Globus pallidus (tissue), 1 donor: ENCODE results near the gene MICAL3.
"Not testable (repeated sequence)": the region's sequence is repeated elsewhere in the genome, so short reads cannot be mapped to it uniquely, and the experiment has no call there.

Experiments used
- DNase-seq: peaks from one replicate; pipeline ENCODE4 v3.0.0-alpha.2; 2015; ENCODE audit warnings: low spot score

Gene MICAL3

DNA sequence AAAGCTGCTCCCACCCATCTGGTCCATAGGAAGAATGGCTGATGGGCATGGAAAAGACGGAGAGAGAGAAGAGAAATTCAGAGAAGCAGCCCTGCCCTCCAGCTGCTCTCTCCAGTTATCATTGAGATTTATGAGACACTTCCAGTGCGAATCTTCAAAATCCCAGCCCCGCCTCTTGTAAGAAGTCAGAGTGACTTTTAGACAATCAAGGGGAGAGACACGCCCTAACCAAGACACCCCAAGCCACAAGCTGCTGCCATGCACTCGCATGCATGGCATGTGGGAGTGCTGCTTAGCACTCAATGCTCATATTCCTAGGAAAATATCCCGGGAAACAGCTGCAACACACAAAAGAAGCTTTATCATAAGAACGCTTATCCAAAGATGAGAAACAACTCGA, 139.5 kb downstream of the MICAL3 start:
- no peak for DNase-seq

DNA sequence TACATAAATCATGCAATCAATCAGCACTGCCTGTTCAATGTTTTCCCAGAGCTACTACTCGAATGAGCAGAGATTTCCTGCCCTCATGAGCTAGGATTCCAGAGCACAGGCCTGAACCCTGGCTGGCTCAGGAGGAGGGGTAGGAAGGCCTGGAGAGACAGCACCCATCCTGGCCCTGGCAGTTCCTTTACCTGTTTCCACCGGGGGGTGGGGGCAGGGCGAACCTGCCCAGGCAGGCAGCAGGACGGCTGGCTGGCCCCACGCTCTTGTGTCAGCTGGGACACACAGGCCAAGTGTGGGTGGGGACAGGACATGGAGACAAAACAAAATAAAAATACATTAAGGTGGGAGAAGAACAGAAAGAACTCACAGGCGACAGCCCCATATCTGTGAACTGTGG, 140.3 kb downstream of the MICAL3 start:
- no peak for DNase-seq

DNA sequence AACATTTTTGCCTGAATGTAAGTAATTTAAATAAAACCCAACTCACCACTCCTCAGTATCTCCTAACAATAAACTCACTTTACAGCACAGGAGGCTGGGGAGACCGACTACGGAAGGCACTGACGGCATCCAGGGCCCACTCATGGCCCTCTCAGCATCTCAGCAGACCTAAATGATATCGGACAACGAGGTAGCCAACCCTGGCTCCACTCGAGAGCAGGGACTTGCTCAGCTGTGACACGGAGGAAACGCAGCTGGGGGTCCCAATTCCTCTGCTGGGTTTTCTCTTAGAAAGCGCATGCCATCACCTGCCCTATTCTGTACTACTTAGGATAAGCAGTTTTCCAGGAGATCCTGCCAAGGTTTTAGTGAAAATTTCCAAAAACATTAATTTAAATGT, 141.0 kb downstream of the MICAL3 start:
- no peak for DNase-seq

DNA sequence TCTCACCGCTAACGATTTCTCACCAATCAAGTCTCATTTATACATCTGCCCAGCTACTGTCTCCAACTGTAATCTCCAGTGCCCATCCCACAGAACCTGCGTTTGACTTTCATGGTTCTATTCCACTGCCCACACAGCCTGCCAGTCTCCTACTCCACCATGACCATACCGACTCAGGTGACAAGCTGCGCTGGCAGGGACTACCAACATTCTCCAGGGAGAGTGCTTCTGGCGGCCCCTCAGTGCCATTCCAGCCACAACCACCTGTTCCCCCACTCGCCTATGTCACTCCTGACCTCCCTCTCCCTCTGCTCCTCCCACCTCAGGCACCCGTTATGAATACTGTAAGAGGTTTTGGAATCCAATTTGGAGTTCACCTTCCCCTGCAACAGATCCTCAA, 141.6 kb downstream of the MICAL3 start:
- no peak for DNase-seq

- no peak for DNase-seq
Observed at GRCh38 chr22:17882162-17882561, 142.2 kb downstream of the MICAL3 start.

- no peak for DNase-seq
Observed at GRCh38 chr22:17881366-17881765, 143.0 kb downstream of the MICAL3 start.

- DNase-seq, result no peak
Observed at GRCh38 chr22:17880468-17880867, 143.9 kb downstream of the MICAL3 start.

DNA sequence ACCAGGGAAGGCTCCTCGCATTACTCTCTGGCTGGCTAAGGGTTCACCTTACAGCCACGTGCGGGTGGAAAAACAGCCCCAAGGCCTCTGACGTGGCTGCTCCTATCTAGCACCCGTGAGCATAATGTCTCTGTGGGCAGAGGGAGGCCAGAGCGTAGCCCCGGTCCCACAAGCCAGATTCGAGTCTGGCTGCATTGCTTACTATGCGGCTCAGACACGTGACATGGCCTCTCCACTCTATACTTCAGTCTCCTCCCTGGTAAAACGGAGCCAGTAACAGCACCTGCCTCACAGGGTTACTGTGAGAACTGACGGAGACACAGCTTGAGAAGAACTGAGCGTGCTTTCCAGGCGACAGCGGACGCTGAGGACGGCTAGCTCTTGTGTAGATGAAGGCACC, 144.3 kb downstream of the MICAL3 start:
- no peak for DNase-seq

DNA sequence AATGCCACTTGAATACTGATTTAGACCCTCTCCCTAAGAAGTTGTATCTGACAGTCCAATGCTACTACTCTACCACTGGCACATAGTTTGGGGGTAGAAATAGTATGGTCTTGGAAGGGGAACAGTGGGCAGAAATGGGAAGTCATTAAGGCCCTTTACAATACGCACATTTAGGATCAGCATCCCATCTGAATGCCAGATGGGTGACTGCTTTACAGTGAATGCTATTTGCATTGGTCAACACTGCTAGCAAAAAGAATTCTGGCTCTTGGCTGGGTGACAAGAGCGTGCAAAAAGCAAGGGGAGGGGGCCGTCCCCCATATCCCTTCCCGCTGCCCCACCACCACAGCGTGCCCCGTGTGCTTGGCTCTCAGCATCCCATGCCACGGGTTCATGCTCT, 145.4 kb downstream of the MICAL3 start:
- no peak for DNase-seq

DNA sequence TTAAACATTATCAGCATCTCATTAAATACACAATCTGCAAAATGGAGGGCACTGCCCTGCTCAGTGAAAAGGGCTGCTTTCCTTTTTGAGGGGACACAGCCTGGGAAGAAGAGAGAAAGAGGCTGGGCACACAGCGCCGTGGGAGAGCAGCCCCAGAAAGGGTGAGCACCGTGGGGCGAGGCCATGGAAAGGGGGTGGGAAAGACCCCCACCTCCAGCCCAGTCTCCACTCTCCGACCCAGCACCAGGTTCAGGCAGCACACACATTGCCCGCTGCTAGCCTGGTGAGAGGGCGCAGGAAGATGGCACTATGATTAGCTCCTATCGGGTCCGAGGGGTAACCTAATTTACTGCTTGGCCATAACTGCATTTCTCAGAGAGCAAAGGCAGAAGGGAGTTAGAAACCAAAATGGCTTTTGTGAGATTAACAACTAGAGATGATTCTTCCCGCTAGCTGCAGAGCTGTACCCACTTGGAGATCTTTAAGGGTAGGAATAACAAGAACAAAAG, 146.1 kb downstream of the MICAL3 start:
- no peak for DNase-seq

DNA sequence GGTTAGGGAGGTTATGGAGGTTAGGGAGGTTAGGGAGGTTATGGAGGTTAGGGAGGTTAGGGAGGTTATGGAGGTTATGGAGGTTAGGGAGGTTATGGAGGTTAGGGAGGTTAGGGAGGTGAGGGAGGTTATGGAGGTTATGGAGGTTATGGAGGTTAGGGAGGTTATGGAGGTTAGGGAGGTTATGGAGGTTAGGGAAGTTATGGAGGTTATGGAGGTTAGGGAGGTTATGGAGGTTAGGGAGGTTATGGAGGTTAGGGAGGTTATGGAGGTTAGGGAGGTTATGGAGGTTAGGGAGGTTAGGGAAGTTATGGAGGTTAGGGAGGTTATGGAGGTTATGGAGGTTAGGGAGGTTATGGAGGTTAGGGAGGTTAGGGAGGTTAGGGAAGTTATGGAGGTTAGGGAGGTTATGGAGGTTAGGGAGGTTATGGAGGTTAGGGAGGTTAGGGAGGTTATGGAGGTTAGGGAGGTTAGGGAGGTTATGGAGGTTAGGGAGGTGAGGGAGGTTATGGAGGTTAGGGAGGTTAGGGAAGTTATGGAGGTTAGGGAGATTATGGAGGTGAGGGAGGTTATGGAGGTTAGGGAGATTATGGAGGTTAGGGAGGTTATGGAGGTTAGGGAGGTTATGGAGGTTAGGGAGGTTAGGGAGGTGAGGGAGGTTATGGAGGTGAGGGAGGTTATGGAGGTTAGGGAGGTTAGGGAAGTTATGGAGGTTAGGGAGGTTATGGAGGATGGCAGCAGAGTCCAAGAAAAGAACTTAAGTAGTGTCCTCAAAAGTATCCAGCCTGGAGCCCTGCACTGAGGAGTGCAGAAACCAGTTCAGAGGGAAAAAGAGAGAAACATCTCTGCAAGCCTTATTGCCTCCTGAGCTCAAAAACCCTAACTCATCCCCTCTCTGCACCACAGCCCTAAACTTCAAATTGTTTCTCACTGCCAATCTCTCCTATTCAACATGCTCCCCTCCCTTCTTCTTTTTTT, 147.2 kb downstream of the MICAL3 start:
- not testable (repeated sequence) for DNase-seq

DNA sequence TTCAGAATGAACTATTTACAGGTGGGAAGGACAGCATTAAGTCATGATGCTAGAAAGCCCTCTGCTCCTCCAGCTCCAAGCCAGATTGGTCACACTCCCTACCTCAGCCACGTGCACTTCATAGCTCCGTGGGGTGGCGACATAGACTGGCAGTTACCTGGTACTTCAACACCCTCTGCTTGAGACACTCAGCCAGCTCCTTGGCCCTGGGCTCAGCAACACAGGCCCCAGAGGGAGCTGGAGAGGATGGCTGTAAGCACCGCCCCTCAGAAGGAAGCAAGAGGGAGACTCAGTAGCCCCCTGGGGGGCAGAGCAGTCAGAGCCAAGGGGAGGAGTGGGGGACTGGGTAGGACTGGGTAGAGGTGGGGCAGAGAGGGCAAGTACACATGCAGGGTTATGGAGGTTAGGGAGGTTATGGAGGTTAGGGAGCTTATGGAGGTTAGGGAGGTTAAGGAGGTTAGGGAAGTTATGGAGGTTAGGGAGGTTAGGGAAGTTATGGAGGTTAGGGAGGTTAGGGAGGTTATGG, 148.0 kb downstream of the MICAL3 start:
- DNase-seq, result no peak

DNA sequence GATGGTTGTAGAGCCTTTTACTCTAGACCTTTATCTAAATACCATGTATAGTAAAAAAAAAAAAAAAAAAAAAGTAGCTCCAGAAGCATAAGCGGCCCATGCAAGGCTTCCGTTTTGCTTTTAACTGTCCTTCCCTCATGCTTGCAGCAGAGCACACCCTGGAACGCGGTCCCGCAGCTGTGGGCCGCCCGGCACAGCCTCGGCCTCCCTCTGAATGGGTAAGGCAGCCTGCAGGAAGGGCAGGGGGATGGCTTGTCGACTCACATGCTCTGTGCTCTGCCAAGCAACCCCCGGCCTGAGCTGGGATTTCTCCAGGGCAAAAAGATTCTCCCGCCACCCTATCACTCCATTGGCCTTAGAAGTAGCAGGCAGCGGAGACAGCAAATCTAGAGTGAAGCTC, 148.7 kb downstream of the MICAL3 start:
- DNase-seq, result no peak

GRCh38 chr22:17875156-17875555, 149.2 kb downstream of the MICAL3 start:
- no peak for DNase-seq

- DNase-seq, result no peak
Observed at GRCh38 chr22:17874231-17874905, 150.0 kb downstream of the MICAL3 start.

DNA sequence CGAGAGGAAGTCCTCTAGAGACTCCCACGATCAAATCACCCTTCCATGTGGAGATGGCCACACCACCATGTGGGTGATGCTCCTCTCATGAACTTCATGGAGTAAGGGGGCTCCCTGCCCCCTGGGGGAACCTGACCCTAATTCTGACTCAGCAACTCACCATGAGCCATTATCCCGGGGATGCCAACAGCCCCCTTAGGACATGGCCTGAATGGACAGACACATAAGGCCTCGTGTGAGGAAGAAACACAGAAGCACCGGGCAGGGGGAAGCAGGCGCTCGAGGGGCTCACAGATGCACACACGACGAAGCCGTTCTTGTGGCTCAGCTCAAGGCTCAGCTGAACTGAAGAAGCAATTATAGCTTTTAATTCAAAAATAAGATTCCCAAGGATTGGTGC, 150.6 kb downstream of the MICAL3 start:
- no peak for DNase-seq

DNA sequence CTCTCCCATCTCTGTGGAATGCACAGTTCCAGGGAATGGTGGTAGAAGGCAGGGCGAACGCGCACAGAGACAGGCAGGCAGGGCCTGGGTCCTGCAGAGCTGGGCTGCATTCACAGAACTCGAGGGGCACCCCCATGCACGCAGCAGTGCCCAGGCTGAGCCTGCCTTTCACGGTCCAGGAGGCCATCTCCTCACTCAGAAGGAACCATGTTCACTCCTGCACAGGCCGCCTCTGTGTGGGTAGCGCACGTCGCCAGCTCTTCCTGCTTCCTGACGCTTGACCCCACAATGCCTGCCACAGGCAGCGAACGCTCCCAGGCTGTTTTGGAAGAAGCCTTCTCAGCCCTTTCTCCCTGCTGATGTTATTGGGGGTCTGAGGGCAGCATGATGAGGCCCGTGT, 151.2 kb downstream of the MICAL3 start:
- no peak for DNase-seq

DNA sequence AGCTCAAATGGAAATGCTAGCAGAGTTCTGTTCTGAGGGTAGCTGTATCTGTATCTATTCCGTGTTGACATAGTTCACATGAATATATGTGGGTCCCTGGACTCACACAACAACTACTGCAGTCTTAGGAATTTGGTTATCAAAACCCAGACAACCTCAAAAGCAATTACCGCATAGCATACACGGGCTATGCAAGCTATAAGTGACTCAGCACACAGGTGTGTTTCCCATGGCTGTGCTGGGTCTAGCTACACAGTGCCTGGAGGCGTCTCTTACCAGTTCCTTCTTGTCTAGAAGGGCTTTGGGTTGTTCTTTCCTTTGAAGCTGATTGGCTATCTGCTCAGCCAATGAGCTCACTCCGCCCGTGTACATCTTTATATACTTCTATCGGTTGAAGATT, 151.9 kb downstream of the MICAL3 start:
- DNase-seq, result no peak

DNA sequence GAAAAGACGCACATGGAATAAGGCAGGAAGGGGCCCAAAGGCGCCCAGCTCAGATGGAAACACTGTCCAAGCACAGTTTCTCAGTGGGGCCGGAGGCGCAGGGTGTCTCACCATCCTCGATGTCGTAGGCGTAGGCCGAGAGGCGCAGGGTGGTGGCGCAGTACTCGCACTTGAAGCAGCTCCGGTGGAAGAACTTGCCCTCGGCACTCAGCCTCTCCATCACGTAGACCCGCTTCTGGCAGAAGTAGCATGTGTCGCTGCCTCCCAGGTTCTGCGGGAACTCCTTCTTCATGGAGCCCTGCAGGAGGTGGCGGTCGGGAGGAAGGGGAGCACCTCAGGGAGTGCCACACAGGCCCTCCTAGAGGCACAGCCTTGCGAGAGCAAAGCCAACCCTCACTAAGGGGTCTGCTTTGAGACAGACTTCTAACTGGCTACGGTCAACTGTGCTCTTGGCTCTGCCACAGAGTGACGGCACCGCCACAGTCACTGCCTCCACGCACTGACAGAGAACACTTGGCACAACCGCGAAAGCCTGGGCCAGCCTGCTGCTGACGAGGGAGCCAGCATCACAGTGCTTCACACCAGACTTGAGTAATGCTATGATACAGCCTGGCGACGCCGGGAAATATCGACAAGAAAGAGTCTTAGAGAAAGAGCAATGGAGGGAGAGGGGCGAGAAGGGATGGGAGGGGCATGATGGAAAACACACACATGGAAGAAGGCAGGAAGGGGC, 152.5 kb downstream of the MICAL3 start:
- DNase-seq, result peak; percentile 90

DNA sequence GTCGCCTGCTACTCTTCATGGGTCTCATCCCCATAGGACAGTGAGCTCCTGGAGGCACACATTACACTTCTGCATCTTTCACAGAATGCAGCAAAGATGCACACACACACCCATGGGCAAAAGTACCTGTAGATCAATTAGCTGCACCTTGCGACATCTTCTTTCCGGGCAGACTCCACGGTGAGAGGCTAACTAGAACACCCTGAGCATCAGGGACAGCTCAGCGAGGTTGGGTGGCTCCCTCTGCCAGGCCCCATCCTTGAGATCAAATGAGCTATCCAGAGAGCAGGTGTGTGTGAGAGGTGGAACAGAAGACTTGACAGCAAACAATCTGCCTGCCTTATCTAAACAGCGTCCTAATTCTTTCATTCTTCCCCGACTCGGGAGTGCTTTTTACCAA, 154.0 kb downstream of the MICAL3 start:
- no peak for DNase-seq

DNA sequence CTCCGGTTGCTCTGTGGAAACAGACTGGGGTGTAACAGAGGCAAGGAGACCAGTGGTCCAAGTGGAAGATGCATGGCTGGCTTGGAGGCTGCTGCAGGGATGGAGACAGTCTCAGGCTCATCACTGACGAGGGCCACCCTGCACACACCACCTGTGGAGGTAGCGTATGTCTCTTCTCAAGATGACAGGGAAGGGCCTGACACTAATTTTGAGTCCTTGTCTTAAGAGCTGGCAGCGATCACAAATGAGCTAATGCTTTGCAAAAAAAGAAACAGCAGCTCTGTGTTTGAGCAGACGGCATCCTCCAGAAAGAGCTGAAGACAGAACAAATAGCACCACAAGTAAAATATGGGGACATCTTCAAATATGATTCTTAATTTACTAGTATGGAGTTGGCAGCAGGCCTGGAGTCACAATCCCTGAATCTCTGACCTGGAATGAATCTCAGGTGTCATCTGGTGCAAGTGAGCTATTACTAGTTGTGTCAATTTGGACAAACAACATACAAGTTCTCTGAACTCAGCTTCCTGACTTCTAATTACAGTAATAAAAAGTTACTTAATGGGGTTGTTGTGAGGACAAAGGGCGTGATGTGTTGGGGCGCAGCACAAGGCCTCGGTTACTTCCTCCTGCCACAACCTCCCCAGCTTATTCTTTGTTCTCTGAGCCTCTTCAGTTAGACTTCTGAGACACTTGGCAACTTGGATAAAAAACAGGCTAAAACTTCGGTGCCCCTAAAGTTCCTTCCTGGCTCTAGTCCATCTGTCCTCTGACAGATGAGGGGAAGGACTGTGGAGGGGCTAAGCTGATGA, 154.9 kb downstream of the MICAL3 start:
- no peak for DNase-seq
